ENCODE results near the gene DDX31.

The DDX31 gene

DNA sequence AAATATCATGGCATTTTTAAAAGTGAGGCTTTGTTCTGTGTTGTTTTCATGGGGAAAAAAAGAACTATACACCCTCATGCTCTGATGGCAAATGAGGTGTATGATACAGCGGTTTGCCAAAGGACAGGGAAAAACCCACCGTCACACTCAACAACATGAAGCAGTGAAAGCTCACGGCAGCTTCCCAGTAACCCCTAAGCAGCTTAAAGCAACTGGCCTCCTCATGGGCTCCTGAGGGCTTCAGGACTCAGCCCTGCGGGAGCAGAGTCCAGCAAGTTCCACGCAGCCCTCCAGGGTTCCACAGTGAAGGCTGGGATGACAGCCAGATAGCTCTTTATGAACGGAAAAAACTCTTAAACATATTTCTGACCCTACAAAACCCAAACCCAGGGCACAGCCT, 74.5 kb downstream of the DDX31 start:
- DNase-seq (ENCODE audit: low spot score), result no peak

DNA sequence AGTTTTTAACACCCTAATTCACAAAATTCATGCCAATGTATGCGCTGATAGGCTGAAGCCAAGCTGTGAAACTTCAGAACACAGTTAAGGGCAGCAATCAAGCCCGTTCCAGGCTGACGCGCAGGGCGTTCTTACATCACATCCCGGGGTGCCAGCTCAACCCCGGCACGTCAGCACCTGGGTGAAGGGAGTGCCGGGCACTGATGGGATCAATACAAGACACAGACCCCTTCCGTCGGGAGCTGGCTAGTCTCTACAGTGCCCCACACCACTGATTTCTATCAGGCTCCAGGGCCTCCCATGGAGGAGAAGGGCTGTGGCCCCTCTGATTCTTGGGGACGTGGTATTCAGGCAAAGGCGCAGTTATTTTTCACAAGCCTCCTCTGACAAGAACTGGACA, 75.4 kb downstream of the DDX31 start:
- DNase-seq (ENCODE audit: low spot score), result no peak

DNA sequence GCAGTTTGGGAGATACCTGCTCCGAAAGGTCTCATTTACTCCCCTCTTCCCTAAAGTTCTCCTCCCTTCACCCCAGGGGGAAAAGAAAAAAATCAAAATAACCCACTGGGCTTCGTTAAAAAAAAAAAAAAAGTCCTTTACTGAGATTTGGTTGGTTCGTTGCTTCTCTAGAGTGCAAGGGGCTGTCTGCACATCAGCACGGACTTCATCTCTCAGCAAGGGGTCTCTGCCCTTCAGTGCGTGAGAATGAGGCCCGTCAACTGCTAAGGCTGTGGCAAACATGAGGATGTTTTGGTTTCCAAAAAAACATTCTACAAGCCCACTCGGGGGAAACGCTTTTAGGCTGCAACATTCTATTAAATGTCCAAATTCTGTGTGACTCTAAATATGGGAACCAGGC, 77.3 kb downstream of the DDX31 start:
- no peak for DNase-seq (ENCODE audit: low spot score)

DNA sequence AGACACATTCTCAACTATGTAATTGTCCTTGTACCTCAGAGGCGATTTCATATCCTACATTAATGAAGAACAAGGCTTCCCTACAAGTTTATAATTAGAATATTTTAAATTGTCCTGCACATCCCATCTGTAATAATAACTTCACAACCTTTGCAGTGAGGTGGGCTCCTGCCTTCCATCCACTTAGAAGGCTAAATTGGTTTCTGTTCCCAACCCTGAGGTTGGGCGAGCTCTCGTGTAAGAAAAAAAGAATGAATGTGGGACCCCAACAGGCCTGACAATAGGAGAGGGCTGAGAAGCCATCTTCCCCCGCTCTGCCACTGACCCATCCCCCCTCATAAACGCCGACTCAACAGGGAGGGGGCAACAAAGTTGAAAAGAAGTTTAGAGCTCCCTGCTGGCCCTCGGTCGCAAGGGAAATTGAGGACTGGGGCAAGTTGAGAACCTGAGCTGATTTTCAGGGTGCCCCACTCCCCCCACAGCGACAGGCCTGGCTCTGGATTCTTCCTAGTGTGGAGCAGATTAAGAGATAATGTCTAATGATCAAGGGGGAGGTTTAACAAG, 78.0 kb downstream of the DDX31 start:
- DNase-seq (ENCODE audit: low spot score), result no peak

DNA sequence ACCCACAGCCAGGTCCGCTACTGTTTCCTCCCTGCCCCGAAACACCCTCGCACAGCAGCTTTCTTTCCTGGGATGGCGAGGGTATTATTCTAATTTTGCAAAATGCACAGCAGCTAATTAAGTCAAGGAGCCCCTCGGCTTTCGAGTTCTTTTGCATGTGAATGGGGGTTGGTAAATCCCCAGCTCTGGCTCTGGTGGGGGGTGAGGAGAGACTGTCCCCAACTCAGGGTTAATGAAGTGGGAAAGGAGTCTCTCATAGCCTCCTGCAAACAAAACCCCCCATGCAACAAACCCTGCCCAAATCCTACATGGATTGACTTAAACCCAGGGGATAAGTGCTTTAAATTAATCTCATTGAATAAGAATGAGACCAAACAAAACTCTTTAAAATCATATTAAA, 78.5 kb downstream of the DDX31 start:
- DNase-seq (ENCODE audit: low spot score), result no peak

DNA sequence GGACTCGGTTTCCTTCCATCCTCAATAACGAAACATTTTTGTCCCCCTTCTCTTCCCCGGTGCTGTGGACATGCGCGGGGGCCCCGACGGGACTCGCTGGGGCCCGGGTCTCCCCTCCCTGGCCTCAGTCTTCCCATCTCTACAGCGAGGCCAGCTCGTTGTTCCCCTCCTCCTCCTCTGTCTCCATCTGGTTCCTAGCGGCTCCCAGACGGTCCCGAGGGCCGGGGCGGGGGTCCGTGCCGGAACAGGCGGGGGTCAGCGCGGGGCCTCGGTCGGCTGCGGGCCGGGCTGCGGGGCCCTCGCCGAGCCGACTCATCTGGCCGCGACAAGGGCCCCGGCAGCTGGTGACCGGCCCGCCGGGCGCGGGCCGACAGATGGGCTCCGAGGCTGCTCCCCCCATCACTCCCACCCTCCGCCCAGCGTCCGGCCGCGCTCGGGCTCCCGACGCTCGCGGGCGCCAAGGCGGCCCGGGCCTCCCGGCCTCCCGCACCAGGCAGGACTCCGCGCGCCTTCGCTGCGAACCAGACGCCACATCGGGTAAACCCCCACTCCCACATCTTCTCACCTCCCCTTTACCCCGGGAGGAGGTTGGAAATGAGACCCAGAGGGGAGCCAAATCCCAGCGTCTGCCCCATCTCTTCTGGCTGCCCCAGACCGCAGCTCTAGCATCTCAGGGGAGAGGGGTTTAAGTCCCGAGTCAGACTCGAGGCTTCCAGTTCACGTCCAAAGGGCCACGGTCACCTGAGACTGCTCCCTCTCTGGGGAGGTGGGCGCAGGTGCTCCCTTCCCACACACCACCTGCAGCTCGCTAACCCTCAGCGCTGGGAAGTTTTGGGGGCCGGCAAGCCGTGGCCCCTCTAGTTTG, 79.2 kb downstream of the DDX31 start:
- DNase-seq (ENCODE audit: low spot score), result no peak

DNA sequence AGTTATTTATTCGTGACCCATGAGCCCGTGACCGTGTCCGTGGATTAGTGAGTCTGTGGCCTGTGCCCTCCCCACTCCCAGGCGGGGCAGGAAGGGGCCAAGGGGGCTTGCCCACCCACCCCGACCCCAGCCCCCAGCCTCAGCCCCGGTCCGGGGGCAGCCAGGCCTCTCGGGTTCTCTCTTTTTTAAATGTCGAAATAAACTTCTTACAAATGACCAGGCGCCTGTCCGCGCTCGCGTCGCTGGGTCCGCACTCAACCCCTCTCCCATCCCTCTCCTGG, 79.8 kb downstream of the DDX31 start:
- DNase-seq (ENCODE audit: low spot score), result no peak

DNA sequence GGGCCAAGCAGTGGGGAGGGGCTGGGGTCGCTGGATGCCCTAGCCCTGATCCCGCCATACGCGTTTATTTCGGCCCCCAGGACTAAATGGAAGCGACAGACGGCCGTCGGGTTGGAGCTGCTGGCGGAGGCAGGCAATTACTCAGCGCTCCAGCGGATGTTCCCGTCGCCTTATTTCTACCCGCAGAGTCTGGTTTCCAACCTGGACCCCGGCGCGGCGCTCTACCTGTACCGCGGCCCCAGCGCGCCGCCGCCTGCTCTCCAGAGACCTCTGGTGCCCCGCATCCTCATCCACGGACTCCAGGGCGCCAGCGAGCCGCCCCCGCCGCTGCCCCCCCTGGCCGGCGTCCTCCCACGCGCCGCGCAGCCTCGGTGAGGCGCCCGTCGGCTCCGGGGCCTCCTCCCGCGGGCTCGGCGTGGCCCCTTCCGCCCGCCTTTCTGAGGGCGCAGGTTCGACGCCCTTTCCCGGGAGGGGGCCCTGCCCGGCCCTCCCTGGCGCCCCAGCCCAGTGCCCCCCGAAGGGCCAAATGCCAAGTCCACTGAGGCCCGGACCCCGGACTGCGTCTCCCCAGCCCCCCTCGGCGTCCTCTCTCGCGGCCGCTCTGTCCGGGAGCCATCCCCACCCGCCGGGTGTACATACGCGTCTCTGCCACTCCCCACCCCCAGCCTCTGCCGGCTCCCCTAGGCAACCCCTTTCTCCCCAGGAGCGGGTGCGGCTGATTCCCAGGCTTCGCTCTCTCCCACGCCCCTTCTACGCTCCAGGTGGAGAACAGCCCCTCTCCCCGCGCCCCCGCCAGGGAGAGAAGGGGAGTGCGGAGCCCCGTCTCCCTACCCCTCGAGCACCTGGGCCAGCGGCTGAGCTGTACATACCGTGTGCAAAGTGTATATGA, 80.4 kb downstream of the DDX31 start:
- DNase-seq (ENCODE audit: low spot score), result no peak

DNA sequence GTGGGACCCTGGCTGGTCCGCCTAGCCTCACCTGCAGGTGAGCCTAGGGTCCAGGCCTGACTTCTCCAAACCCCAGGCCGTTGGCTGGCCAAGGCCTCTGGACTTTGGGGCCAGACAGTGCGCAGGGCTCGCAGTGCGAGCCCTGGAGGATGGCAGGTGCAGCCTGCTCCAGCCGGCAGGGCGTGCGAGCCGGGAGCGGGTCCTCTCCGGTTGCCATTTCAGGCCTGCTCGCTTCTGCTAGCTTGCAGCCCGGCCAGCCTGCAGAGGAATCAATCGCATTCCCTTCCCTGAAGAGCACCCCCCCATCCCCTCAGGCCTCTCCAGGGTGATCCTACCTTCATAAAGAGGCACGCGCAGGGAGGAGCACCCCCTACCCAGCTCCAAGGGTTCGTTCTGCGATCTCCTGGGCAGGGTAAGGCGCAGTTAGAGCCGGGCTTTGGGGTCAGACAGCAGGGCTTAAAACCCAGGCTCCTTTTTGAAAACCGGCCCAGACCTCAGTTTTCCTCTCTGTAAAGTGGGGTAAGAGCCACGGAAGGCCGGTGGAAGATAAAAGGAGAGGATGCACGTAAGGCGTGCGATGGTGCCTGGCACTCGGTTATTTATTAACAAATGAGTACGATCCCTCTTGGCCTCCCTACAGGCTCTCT, 81.2 kb downstream of the DDX31 start:
- no peak for DNase-seq (ENCODE audit: low spot score)

DNA sequence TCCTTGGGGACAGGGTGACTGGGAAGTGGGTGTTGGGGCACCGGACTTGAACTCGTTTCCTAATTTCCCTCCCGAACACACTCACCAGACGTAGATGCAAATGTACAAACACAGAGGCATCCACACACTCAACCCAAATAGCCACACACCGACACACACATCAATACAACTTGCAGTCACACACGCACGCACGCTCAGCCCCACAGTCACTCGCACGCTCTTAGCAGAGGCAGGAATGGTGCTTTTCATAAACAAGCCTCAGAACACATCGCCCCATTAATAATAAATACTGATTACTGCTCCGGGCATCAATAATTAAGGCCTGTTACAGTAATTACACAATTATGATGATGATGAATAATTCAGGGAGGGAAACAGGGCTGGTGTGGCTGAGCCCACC, 81.7 kb downstream of the DDX31 start:
- no peak for DNase-seq (ENCODE audit: low spot score)

DNA sequence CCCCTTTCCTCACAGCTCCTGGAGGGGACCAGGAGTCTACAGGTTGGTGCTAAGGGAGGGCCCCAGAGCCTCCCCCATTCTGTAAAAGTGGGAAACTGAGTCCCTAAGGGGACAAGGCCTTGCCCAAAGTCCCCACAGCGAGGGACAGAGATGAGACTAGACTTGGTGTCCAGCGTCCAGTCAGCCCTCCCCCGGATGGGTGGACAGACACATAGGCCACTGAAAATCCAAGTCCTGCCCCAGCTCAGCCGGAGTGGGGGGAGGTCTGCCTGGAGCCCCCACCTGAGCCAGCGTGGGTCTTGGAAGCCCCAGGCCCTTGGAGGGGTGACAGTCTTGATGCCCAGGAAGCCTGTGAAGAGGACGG, 82.2 kb downstream of the DDX31 start:
- no peak for DNase-seq (ENCODE audit: low spot score)

DNA sequence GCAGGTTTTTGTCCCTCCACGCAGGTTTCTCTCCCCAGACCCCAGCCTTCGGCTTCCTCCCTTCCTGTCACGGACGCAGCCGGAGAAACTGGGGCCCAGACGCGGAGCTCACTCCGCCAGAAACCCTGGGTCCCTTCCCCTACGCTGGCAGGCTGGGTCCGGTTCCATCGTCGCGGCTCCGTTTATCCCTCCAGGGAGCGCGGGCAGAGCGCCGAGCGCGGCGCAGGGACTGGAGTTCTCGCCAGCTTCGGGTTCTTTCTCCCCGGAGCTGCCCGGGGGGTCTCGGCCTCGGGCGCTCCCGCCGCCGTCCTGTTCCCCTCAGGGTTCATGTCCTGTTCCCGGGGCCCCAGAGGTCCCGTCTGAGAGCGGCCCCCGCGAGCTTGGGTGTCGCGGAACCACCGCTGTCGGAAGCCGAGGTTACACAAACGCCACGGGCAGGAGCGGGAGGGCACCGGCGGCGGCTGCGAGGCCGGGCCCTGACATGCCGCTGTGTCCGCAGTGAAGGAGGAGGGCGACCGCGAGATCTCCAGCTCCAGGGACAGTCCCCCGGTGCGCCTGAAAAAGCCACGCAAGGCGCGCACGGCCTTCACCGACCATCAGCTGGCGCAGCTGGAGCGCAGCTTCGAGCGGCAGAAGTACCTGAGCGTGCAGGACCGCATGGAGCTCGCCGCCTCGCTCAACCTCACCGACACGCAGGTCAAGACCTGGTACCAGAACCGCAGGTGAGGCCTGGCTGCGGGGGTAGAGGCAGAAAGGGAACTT, 82.8 kb downstream of the DDX31 start:
- no peak for DNase-seq (ENCODE audit: low spot score)

DNA sequence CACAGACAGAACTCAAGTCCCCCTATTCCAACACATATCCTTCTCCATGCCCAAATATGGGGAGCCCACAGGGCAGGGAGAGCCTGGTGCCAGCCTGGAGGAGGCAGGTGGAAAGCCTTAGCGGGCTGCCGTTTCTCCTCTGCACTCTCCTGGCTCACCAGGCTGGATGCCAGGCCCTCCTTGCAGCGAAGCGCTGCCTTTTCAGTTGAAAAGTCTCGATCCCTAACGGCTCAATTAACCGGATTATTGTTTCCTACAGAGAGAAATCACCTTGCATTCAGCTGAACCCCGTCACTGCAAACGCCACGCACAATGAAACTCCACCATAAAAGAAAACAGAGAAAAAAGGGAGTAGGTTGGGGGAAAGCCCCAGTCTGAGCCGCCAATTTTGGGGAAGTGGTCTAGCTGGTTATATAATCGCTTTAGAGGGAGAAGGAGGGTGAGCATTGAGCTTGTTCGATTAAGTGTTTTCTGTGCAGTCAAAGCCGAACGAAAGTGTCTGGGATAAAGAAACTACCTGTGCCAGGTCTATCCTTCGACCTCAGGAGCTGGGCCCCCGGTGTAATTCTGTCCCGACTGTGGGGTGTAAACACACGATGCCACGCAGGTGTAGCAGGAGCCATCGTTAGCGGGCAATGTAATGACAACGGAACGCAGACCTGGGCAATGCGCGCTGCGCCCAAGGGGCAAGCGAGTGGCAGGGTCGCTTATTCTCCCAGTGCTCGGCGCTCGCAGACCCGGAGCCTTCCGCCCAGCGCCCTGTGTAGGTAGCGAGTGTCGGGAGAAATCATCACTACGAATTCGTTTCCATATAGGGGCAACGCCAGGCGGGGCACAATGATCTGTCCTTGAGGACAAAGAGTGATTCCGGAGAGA, 83.6 kb downstream of the DDX31 start:
- no peak for DNase-seq (ENCODE audit: low spot score)

DNA sequence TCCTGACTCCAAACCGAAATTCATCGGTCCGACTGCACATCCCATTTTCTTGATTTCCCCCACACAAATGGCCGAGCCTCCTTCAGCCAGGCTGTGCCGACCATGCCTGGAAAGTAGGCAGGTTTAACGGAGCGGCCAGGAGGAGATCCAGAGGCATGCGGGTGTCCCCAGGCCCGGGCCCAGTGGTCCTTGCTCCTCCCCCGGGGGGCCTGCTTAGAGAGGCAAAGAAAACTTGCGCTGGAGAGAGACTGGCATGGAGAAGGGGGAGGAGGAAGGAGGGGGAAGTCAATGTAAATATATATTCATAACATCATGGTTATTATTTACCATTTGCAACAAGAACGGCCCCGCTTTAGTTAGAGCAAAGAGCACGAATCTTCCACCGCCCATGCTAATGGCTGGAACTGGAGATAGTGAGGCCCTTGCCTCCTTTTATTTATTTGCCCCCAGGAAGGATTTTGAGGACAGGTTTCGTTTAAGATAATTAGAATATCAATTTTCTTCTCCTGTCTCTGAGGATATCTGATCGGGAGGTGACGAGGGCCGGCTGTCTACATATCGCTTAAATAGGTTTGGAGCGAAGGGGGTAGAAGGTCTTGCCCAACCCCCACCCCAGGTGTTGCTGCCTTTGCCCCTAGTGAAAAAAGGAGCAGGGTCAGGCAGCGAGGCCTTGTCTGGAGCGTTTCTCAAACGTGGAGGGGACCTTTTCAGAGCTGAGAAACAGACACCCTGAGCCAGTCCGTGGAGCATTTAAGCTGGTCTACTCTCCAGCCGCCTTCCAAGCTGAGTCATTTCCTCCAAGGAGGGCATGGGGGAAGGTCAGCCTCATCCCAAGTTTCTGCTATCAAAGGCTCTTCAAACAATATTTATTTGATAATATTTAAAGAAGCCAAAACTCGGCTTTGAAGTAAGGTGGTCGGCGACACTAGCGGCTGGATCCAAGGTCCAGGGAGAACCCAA, 84.9 kb downstream of the DDX31 start:
- no peak for DNase-seq (ENCODE audit: low spot score)

DNA sequence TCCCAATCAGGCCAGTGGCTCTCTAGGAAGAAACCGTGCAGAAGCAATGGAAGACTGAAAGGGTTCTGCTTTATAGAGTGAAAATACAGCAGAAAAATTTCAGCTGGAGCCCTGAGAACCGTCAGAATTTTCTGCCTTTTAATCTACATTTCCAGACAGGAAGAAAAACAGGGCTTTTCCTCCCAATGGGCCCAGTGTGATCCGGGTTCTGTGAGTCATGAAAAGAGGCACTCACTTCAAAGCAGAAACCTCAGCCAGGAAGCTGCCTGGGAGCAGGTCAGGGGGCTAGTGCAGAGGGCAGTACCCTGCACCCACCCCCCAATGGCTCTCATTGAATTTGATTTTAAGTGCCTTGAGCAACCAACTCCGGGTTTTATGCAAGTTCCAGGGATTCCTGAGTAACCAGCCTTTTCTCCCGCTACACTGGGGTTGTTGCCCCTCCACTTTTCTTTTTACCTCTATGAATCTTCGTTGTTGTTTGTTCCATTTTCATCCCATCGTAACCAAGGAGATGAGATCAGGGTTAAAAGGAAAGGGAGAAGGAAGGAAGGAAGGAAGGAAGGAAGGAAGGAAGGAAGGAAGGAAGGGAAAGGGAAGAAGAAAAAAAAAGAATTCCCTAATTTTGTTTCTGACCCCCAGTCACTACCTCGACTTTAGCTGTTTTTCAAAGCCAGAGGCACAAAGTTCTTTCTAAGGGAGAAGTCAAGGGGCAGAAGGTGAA, 86.0 kb downstream of the DDX31 start:
- DNase-seq (ENCODE audit: low spot score), result no peak

DNA sequence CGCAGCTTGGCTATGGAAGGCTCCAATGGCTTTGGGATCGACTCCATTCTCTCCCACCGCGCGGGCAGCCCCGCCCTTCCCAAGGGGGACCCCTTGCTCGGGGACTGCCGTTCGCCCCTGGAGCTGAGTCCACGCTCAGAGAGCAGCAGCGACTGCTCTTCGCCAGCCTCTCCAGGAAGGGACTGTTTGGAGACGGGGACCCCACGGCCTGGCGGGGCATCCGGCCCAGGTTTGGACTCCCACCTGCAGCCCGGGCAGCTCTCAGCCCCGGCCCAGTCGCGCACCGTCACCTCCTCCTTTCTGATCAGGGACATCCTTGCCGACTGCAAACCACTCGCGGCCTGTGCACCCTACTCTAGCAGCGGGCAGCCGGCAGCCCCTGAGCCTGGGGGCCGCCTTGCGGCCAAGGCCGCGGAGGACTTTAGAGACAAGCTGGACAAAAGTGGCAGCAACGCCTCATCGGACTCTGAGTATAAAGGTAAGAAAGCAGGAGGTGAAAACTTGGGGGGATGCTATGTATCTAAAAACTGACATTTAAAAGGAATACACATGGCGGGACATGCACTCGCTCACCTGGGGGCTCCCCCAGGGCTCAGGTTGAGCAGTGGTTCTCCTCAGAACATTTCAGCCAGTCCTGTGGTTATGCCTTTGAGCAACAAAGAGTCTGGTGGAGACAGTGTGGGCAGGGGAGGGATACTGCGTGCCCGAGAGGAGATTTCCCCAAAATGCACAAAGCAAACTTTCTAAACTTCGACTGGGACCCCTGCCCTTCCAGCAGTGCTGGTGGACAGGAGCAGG, 86.8 kb downstream of the DDX31 start:
- no peak for DNase-seq (ENCODE audit: low spot score)

DNA sequence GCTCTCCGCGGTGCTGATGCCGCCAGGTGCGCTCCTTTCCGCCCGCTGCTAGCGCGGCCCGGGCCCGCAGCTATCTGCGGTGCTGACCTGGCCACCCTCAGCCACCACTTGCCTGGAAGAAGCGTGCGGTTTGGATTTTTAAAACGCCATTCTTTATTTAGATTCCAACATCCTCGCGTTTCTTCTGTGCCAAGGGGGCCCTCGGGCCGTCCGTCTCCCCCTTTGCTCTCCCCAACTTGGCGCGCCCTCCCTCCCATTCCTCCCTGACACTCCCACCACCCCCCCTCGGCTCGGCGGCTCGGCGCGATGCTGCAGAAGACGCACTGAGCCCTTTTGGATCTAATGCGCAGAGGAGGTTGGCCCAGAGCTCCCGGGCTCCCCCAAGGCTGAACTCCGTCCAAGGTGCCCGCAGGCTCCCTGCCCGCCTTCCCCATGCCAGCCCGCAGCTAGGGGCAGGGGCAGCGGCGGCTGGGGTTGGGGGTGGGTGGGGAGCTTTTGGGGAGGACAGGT, 87.5 kb downstream of the DDX31 start, which contains the start of gene BARHL1:
Gene BARHL1 (plus strand): TSS at position 331 of the 510 bp plus-strand sequence. CDS start 192 bp downstream, outside the sequence.
- DNase-seq (ENCODE audit: low spot score), result no peak

DNA sequence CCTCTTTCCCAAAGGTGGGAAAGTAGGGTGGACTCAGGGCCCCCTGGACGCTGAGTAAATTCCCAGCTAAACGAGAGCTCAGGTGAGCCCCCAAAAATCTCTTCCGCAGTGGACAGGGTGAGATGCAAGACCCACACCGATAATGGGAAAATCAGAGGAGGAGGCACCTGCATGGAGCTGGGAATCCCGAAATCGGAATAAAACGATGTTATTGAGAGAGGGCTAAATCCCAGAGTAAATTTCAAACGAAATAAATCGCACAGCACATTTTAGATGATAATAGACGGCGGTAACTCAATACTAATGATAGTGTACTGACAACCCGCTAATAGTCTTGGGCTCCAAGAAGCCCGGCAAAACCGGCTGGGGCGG, 90.4 kb downstream of the DDX31 start:
- no peak for DNase-seq (ENCODE audit: low spot score)
